Mucosa of stomach (tissue), 1 donor: Measurements from ENCODE around the gene MRPL44.
"Not testable (repeated sequence)": the region's sequence is repeated elsewhere in the genome, so short reads cannot be mapped to it uniquely, and the experiment has no call there.

Experiments used
- H3K27me3 ChIP-seq: one replicate; pipeline ENCODE4 v1.7.0; 2013; ENCODE audit warnings: mild to moderate bottlenecking, low read length; ENCODE audit not compliant: control insufficient read depth, insufficient read depth
- H3K36me3 ChIP-seq: one replicate; pipeline ENCODE4 v1.7.0; 2013; ENCODE audit warnings: low read length; ENCODE audit not compliant: control insufficient read depth, insufficient read depth
- H3K4me1 ChIP-seq: one replicate; pipeline ENCODE4 v1.7.0; 2013; ENCODE audit warnings: mild to moderate bottlenecking, low read length; ENCODE audit not compliant: control insufficient read depth, insufficient read depth
- H3K4me3 ChIP-seq: one replicate; pipeline ENCODE4 v1.7.0; 2013; ENCODE audit warnings: low read length
- H3K9ac ChIP-seq: one replicate; pipeline ENCODE4 v1.7.0; 2013; ENCODE audit warnings: mild to moderate bottlenecking, low read length, moderate library complexity
- H3K9me3 ChIP-seq: one replicate; pipeline ENCODE4 v1.7.0; 2013; ENCODE audit warnings: mild to moderate bottlenecking, low read length, moderate library complexity; ENCODE audit not compliant: control insufficient read depth
- donor health status: Pancreatic carcinoma.

Gene MRPL44

DNA sequence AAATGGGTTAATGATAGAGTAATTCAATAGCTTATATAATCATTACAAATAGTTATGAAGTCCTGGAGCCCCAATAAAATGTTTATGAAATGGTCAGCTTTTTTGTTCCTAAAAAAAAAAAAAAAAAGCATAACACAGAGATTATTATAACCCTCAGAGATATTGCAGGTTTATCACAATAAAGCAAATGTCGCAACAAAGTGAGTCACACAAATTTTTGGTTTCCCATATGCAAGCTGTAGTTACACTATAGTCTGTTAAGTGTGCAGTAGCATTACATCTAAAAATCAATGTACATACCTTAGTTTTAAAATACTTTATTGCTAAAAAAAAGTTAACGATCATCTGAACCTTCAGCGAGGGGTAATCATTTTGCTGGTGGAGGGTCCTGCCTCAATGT lies 32.2 kb upstream of the MRPL44 start:
- Histone ChIP-seq H3K9ac (no peak overlapping the region), H3K36me3 (no peaks in the 10 kb centered on the region), H3K4me3 (no peak overlapping the region), H3K27me3 (no peaks in the 10 kb centered on the region), H3K9me3 (no peaks in the 10 kb centered on the region), H3K4me1 (peaks cover 5% of the 10 kb centered on the region)

DNA sequence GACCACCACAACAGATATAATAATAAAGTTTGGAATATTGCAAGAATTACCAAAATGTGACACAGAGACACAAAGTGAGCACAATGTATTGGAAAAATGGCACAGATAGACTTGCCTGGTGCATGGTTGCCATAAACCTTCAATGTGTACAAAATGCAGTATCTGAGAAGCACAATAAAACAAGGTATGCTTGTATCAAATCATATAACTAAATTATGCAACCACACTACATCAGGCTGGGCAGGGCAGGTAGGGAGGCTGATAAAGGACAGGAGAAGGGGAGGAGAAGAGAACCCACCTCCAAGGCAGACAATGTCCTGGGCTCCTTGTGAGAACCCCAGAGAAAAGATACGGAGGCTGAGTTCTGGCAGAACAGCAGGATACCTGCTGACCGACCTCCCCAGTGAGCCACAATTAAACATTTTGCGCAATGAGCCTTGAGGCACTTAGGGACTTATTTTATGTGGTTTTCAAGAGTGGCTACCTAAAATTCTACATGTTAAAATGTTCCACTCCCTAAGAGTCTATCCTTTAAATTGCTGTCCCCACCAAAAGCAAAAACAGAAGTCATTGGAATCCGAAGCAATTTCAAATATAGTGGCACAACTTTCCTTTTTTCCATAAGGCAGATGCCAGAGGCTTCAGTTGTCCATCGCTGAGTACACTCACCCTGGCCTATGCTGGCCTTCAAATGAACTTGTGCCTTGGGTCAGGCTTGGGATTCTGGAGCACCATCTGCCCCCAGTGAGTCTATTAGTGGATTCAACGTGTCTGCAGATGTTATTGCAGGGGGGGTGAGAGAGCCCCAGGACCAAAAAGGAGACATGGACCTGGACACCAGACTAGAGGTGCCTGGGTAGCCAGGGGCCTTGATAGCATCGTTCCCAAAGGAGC lies 28.9 kb upstream of the MRPL44 start:
- Histone ChIP-seq H3K4me3 (no peak overlapping the region), H3K9ac (no peak overlapping the region), H3K27me3 (no peaks in the 10 kb centered on the region), H3K36me3 (no peaks in the 10 kb centered on the region), H3K9me3 (no peaks in the 10 kb centered on the region), H3K4me1 (peaks cover 11% of the 10 kb centered on the region)

DNA sequence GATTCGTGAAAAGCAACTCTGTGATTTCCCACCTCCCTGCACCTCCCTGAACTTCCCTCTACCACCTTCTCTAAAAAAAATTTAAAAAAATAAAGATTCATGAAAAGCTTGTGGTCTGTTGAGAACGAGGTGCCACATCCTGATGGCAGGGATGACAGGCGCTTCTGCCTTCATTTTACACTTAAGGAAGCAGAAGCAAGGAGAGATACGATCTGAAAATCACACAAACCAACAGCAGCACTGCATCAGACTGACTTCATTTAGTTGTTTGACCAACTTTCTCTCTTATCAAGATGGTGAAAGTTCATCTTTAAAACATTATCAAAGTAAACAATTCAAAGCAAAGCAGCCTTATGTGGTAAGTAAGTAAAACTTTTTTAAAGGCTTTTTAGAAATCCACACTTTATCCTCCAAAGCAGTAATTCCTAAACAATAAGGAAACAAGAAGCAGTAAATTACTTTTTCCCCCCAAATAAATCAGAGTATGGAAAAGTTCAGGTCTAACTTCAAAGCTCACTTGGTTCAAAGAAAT lies 27.6 kb upstream of the MRPL44 start:
- H3K4me1 ChIP-seq: peaks cover 11% of the 10 kb centered on the region
- no peaks in the 10 kb centered on the region for H3K27me3 ChIP-seq
- H3K36me3 ChIP-seq: no peaks in the 10 kb centered on the region
- H3K9me3 ChIP-seq: no peaks in the 10 kb centered on the region
- H3K4me3 ChIP-seq: no peak overlapping the region
- H3K9ac ChIP-seq: no peak overlapping the region

DNA sequence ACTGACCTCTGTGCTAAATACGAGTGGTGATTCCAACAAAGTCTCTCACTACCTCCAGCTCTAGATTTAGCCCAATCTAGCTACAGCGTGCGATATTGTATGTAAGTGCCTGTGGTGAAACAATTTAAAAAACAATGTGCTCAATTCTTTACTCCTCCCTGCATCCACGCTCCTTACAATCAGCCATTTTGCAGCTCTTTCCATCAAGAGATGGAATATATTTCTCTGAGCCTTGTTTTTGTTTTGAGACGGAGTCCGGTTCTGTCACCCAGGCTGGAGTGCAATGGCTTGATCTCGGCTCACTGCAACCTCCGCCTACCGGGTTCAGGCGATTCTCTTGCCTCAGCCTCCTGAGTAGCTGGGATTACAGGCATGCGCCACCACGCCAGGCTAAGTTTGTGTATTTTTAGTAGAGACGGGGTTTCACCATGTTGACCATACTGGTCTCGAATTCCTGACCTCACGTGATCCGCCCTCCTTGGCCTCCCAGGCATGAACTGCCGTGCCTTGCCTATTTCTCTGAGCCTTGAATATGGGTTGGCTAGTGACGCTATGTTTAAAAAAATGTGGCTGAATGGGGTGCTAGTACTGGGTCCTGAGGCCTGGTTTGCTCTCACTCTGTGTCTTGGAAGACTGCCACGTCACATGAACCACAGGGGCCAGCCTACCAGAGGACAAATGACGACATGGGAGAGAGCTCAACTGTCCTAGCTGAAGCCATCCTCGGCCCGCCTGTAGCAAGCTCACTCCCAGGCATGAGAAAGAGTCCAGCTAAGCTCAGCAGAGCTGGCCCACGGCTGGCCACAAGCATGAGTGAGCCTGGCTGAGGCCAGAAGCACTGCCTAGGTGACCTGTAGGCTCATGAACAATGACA lies 26.9 kb upstream of the MRPL44 start:
- Histone ChIP-seq H3K9me3 (no peaks in the 10 kb centered on the region), H3K9ac (no peak overlapping the region), H3K36me3 (no peaks in the 10 kb centered on the region), H3K4me3 (no peak overlapping the region), H3K27me3 (no peaks in the 10 kb centered on the region), H3K4me1 (peaks cover 11% of the 10 kb centered on the region)

DNA sequence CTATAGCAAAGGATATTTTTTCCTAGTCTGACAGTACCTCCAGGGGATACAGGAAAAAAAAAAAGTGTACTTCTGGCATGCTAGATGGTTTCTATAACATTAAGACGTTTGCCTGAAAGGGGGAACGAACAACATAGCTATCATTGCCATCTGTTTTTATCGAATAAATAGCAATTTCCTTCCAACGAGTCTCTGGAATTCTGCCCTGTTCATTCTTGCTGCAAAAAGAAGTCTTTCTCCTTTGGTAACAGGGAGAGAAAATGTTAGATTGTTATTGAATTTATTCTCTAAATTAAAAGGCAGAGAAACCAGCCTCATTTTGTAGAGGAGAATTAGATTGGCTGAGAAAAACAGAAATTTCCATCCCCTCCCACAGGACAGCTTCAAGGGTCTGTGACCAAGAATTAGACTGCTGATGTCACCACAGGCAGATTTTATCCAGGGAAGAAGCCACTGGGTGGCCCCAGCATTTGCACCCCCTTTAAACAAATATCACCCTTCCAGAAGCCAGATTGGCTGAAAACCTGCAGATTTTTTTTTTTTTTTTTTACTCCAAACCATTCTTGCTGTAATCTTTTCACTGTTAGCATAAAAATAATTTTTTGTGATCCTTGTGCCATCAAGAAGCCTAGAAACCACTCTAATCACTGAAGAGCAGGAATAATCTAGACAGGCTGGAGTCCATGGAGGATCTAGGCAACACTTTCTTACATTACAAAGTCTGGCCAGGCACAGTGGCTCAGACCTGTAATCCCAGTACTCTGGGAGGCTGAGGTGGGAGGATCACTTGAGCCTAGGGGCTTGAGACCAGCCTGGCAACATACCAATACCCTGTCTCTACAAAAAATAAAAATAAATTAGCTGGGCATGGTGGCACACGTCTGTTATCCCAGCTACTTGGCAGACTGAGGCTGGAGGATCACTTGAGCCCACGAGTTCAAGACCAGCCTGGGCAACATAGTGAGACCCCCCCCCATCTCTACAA lies 24.2 kb upstream of the MRPL44 start:
- H3K9me3 ChIP-seq: no peaks in the 10 kb centered on the region
- peaks cover 33% of the 10 kb centered on the region for H3K4me1 ChIP-seq
- no peak overlapping the region for H3K9ac ChIP-seq
- no peaks in the 10 kb centered on the region for H3K36me3 ChIP-seq
- no peaks in the 10 kb centered on the region for H3K27me3 ChIP-seq
- no peak overlapping the region for H3K4me3 ChIP-seq

DNA sequence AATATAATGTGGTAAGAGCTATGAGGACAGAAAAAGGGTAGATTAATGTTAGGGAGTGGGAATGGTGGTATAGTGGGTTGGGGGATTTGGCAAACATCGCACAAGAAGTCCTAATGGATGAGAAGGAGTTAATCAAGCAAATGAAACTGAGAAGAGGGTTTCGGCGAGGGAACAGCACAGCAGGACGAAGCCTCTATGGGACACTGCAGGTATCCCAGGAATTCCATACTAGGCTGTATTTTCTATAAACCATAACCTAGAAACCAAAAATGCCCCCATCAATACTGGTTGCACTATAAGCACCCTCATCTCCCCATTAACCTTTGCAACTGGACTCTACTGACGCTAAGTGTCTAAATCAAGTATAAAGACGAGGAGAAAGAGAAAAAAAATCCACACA lies 22.4 kb upstream of the MRPL44 start:
- no peaks in the 10 kb centered on the region for H3K27me3 ChIP-seq
- peaks cover 27% of the 10 kb centered on the region for H3K4me1 ChIP-seq
- no peak overlapping the region for H3K9ac ChIP-seq
- no peaks in the 10 kb centered on the region for H3K36me3 ChIP-seq
- H3K4me3 ChIP-seq: no peak overlapping the region
- H3K9me3 ChIP-seq: no peaks in the 10 kb centered on the region

DNA sequence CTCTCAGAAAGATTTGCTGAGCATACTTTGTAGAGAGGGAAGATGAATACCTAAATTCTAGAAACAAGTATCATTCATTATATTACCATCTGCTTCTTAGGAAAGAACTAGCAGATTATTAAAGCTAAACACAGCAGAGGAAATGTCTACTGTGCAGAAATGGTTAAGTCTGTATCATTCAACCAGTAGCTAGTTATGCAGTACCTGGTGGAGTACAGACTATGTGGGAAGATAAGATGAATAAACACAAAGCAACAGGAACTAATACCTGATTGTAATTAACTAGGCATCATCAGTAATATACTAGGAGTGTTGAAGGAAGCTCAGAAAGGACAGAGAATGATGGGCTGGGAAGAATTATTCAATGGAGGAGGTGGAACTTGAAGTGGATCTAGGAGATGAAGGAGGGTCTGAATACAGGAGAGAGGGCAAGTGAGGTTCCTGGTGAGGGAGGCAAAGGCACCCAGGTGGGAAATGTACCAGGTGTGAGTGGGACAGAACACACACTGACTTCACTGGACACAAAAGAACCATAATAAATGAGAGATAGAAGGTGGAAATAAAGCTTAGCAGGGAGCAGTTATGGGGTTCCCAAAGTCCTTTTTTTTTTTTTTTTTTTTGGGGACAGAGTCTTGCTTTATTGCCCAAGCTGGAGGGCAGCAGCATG lies 21.7 kb upstream of the MRPL44 start:
- Histone ChIP-seq H3K9me3 (no peaks in the 10 kb centered on the region), H3K4me3 (no peak overlapping the region), H3K4me1 (peaks cover 24% of the 10 kb centered on the region), H3K36me3 (no peaks in the 10 kb centered on the region), H3K9ac (no peak overlapping the region), H3K27me3 (no peaks in the 10 kb centered on the region)

DNA sequence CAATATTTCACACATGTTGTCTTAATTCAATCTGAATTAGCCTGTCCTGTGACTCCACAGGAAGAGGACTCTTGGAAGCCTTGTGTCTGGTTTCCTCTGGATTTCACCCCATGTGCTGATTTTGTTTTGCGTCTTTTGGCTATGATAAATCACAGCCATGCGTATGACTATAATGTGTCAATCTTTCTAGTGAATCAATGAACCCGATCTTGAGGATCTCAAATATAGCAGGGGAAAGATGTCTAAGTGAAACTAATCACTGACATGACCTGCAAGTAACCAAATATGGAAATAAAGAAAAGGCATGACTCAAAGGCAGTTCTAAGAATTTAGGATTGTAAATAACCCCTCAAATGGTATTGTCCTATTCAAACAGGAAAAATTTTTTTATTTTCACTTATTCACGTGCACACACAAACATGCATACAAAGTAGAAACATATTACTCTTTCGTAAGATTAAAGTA lies 20.4 kb upstream of the MRPL44 start:
- Histone ChIP-seq H3K4me3 (no peak overlapping the region), H3K4me1 (peaks cover 22% of the 10 kb centered on the region), H3K9ac (no peak overlapping the region), H3K9me3 (no peaks in the 10 kb centered on the region), H3K27me3 (no peaks in the 10 kb centered on the region), H3K36me3 (no peaks in the 10 kb centered on the region)

DNA sequence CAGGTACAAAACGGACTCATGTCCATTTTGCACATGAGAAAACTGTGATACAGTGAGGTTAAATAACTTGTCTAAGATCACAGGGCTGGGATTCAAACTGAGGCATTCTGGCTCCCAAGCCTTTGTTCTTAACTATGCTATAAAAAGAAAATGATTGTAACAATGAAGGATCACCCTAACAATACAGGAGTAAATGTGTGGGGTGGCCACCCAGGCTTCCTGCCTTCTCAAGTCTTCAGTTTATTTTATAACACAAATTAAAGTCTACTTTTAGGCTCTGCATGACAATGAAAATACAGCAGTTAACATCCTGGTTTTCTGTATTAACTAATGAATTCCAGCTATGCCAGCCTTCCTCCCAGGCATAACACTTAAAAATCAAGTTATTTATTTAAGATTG lies 19.7 kb upstream of the MRPL44 start:
- Histone ChIP-seq H3K27me3 (no peaks in the 10 kb centered on the region), H3K36me3 (no peaks in the 10 kb centered on the region), H3K9me3 (no peaks in the 10 kb centered on the region), H3K9ac (no peak overlapping the region), H3K4me3 (no peak overlapping the region), H3K4me1 (peaks cover 22% of the 10 kb centered on the region)

DNA sequence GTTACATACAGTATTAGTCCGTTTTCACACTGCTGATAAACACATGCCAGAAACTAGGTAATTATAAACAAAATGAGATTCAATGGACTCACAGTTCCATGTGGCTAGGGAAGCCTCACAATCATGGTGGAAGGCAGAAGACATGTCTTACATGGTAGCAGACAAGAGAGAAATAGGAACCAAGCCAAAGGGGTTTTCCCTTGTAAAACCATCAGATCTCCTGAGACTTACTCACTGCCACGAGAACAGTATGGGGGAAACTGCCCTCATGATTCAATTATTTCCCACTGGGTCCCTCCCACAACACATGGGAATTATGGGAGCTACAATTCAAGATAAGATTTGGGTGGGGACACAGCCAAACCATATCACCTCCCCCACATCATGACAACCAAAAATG lies 17.8 kb upstream of the MRPL44 start:
- not testable (repeated sequence) for H3K36me3 ChIP-seq, H3K27me3 ChIP-seq, H3K9ac ChIP-seq, H3K9me3 ChIP-seq, H3K4me3 ChIP-seq
- H3K4me1 ChIP-seq: peaks cover 28% of the 10 kb centered on the region
